Astrocyte (in vitro differentiated cells and primary cell): ENCODE results near the gene TTC23.

Experiments
- CTCF ChIP-seq: IDR thresholded peaks from 2 replicates; pipeline ENCODE4 v1.5.1; 2011; ENCODE audit warnings: low read depth, mild to moderate bottlenecking, inconsistent platforms, low read length, moderate library complexity; ENCODE audit not compliant: insufficient read depth
- EZH2 ChIP-seq: IDR thresholded peaks from 2 replicates; pipeline ENCODE4 v1.6.1; 2012; ENCODE audit warnings: mild to moderate bottlenecking, low read length, inconsistent platforms; ENCODE audit not compliant: insufficient read depth

- TF ChIP-seq CTCF (no peak), EZH2 (no peak)
These were observed 2.3 kb downstream of the TTC23 start for GRCh38 chr15:99247062-99247461.
